GM19452 (cell line): ENCODE results near the gene SULF2.
"Not testable (repeated sequence)": the region's sequence is repeated elsewhere in the genome, so short reads cannot be mapped to it uniquely, and the experiment has no call there.

Source experiments
- ATAC-seq: cut with Tn5 transposase; IDR thresholded peaks from one replicate; pipeline ENCODE4 v1.9.1; 2021; ENCODE audit not compliant: unreplicated experiment

SULF2 gene

DNA sequence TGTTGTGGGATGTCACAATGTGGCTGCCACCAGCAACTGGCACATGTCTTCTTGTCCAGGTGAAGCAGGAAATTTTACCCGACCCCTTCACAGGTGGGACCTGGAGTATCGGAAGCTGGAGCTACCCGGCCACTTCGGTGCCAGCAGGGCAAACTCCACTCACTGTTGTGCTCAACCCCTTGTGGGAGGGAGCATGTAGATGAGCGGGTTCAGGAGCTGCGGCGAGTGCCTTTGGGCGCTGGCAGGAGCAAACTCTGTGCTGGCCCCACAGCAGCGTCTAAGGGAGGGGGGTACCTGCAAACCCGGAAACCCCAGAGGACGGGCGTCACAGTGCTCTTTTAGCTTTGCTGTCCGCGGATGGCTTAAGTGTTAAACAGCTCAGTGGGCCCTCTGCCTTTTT lies 20.7 kb upstream of the SULF2 start:
- no peak for ATAC-seq

DNA sequence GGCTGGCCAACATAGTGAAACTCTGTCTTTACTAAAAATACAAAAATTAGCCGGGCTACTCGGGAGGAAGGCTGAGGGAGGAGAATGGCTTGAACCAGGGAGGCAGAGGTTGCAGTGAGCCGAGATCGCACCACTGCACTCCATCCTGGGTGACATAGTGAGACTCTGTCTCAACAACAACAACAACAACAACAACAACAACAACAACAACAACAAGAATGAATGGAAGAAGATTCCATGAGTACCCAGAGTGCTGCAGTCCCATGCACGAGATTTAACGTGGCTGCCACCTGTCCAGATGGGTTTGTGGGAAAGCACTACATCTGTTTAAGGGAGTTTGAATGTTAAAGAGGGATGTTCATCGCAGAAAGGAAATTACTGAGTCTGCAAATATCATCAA lies 19.7 kb upstream of the SULF2 start:
- ATAC-seq: not testable (repeated sequence)

GRCh38 chr20:47804224-47804825 lies 19.0 kb upstream of the SULF2 start:
- ATAC-seq: not testable (repeated sequence)

DNA sequence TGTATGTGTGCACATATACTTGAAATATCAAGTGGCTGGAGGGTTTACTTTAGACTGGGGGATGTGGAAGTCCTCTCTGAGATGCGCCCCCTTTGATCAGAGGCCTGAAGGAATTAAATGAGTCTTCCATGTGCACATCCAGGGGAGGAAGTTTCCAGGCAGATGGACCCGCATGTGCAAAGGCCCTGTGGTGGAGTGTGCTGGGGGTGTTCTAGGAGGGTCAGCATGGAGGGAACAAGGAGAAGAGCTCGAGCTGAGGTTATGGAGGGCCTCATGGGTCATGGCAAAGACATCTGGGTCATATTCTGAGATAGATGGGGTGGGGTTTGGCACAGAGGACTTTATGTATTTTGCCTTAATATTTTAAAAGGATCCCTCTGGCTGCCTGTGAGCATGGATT lies 17.7 kb upstream of the SULF2 start:
- ATAC-seq: no peak

GRCh38 chr20:47802226-47802920 lies 17.1 kb upstream of the SULF2 start:
- no peak for ATAC-seq

GRCh38 chr20:47801759-47802158 lies 16.5 kb upstream of the SULF2 start:
- ATAC-seq: no peak

- ATAC-seq: no peak
These were observed 15.8 kb upstream of the SULF2 start for GRCh38 chr20:47801079-47801478.

DNA sequence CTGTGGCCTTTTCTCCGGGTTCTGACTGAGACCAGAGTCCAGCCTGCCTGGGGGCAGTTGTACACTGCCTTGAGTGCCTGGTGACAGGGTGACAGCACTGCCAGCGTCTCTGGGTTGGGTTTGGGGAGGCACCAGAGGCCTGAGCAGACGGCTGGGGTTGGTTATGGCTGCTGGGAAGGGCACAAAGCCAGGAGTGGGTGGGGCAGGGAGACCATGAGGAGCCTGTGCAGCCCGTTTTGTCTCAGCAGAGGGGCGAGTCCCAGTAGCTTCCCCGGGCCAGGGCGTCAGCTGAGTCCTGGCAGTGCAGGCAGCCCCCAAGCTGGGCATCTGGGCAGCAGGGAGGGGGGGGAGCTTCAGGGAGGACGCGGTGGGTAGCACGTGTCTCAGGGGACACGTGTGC lies 15.3 kb upstream of the SULF2 start:
- ATAC-seq: no peak

DNA sequence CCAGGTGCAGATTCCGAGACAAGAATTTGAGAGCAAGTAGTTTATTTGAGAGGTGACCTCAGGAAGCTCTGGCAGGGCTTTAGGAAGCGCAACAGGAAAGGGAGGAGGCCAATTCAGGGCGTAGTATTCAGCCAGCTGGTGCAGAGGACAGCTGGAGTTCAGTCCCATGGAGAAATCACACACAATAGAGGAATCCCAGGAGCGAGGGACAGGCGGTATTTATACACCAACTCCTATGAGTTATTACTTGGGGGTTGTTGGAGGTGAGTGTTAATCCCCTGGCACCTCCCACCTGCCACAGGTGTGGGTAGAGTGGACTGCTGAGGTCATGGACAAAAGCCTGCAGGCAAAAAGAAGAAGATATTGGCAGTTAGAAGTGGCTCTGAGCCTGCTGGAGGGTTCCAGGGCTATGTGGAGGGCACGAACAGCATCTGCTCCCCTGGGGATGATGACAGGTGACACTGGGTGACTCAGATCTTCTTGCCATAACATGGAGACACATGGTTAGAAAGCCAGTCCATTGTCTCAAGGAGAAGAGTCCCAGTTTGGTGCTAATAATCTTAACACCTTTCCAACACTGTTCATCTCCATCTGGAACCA lies 13.9 kb upstream of the SULF2 start:
- ATAC-seq: no peak

DNA sequence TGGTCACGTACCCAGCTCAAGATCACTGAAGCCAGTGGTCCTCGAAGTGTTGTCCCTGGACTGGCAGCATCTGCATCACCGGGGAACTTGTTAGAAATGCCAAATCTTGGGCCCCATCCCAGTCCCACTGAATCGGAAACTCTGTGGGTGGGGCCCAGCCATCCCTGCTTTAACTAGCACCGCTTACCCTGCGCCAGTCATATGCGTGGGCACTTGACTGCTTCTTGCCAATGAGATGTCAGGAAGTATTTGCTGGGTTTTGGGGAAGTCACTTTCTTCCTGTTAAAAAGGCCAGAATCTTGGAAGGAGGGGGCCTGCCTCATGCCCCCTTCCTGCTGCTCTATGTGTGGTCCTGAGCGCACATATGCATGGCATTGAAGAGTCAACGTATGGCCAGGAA lies 11.7 kb upstream of the SULF2 start:
- no peak for ATAC-seq

DNA sequence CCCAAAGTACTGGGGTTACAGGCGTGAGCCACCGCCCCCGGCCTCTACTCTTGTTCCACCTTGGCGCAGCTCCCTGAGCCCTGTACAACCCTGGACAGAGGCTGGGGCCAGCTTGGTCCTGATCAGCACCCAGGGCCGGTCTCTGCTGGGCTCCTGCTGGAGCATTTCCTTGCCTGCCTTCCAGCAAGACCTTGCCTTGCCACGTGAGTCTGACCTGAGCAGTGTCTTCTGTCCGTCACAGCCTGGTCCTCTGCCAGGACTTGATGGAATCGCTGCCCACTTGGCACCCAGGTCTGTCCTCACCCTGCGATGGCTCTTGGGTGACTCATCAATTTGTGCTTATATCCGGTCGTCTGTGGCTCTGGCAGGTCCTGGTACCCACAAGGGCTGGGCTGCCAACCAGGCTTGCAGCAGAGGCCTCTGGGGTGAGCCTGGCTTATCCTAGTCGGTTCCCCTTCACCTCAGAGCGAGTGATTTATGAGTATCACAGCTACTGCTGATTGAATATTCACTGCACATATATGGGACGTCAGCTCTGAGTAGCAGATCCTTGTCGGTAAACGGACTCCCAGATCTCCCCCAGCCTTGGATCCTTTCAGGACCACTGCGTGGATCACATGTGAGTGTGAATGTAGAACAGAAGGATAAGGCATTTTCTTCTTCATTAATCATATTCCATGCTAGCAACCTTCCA lies 10.1 kb upstream of the SULF2 start:
- no peak for ATAC-seq

DNA sequence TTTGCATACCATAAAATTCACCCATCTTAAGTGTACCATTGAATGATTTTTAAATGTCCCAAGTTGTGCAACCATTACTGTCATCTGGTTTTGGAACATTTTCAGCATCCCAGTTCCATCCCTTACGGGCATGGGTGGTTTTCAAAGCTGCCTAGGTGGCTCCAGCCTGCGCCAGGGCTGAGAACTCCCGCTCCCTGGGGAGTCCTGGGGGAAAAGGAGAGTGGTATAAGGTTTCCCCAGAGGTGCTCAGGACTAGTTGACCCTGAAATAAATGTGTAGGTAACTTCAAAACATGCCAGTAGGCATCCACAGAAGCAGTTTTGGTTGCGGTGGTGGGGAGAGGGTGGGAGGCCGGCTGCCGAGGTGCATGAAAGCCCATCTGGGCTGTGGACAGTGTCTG lies 9.0 kb upstream of the SULF2 start:
- not testable (repeated sequence) for ATAC-seq

DNA sequence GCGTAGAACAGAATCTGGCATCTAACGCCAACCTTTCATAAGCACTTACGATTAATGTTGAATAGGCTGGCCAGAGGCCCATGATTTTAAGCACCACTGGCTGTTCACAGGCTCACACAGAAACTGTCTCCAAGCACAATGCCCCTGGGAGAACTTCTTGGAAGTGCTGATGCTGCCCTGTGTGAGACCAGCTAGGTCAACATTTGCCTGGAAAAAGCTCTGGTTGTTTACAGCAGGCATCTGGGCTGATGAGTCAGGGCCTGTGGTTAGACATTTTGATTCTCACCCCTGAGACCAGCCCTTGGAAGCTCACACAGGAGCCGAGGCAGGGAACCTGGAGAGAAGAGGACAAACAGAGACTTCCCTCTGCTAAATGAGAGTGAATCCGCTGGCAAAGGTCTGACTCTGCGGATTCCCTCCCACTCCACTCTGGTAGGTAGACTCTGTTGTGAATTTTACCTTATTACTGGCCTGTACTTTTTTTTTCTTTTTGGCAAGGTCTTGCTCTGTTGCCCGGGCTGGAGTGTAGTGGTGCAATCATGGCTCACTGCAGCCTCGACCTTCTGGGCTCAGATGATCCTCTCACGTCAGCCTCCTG lies 6.8 kb upstream of the SULF2 start:
- no peak for ATAC-seq

DNA sequence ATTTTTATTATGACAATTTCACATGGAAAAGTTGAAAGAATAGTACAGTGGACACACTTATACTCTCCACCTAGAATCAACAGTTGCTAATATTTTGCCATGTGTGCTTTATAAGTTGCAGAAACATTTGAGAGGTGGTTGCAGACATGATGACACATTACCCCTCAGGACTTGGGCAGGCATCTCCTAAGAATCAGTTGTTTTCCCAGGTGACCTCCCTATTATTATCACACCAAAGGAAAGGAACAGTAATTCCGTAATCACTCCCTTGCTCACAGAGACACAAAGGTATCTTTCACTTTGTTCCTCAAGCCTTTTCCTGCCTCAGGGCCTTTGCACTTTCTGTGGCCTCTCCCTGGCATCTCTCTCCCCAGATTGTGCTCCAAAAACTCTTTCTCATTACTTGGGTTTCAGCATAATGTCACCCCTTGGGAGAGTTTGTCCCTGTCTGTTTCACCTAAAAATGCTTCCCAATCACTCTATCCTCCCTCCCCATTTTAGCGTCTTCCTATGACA lies 5.9 kb upstream of the SULF2 start:
- ATAC-seq: no peak

- ATAC-seq: no peak
These were observed 5.3 kb upstream of the SULF2 start for GRCh38 chr20:47790580-47790965.

DNA sequence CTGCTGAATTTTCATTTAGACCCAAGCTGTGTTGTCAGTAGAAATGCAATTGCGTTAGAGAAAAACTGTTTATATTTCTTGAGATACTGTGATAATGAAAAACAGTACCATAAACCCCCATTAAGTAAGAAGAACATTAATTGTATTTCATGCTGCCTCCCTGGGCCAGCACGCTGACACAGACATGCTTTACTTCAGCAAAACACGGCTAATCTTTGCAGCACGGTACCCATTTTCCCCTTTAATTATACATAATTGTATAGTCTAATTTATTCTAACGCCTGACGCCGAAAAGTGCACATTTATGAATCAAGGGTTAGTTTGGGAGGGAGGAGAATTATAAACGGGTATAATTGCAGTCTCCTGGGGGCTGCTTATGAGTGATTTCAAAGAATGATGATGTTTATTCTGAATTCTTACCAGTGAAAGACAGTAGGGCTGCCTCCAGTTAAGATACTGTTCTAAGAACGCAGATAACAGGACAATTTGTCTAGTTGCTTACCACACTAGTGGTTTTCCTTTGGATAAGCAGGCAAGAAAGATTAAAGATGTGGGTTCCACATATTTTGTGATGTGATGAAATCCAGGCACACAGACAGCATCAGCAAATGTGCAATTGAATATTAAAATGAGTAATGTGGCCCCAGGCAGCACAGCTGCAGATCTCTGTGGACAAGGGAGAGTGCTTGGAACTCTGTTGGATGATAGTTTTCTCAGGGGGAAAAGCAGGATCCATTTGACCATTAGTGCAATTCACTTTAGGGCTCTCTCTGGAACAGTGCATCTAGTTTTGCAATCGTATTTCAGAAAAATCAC lies 4.7 kb upstream of the SULF2 start:
- no peak for ATAC-seq

DNA sequence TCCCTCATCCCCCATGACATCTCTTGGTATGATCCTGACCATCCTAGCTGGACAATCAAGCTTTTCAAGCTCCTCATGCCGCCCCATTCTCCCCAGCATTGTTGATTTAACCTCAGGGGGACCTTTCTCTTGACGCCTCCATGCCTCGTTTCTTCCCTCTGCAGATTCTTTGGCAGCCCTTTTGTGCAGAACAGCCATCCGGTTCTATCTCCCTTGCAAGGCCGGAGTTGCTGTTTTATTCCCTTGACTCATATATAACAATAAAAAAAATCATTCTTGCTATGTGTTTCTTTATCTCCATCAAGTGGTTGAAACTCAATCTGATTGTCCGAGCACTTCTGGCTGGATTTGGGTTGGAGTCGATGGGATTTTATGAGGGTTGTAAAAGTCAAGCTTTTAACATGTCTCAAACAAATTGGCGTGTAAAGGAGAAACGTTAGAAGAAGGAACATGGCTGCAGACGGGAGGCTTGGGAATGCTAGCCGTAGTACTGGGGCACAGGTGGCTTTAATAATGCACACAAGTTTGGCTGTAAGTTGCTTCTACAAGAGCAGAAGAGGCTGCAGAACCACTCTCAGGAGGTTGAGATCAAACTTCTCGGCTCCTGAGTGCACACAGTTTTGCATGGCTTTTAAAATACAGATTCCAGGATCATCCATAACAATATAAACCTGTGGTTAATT lies 3.9 kb upstream of the SULF2 start:
- no peak for ATAC-seq

DNA sequence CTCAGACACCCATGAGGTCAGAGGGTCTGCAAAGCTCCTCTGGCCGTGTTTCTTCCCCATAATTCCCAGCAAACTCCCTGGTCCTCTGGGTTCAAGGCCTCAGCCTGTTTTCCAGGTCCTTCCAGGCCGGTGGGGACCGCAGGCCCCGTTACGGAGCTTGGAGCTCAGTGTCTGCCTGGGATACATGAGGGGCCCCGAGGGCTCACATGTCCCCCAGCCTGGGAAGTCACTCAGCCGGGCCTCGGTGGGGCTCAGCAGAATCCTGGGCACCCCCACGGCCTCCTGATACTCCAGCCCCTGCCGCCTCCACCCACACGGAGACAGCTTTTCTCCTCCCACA lies 3.4 kb upstream of the SULF2 start:
- ATAC-seq: no peak

- ATAC-seq: no peak
These were observed 1.5 kb upstream of the SULF2 start for GRCh38 chr20:47786765-47787107.
